Femur (tissue), 1 donor: Measurements from ENCODE around the gene FKBP2.
"Not testable (repeated sequence)": the region's sequence is repeated elsewhere in the genome, so short reads cannot be mapped to it uniquely, and the experiment has no call there.

Source experiments
- DNase-seq: peaks from one replicate; pipeline ENCODE4 v3.0.0-alpha.2; 2017

The FKBP2 gene

GRCh38 chr11:64234647-64235379 lies 6.1 kb upstream of the FKBP2 start:
- DNase-seq, result no peak

- DNase-seq, result no peak
These were observed 5.3 kb upstream of the FKBP2 start for GRCh38 chr11:64235437-64236161.

- DNase-seq, result no peak
These were observed 3.4 kb upstream of the FKBP2 start for GRCh38 chr11:64237484-64237951.

- no peak for DNase-seq
These were observed 2.8 kb upstream of the FKBP2 start for GRCh38 chr11:64238076-64238475.

GRCh38 chr11:64238999-64239398 lies 1.9 kb upstream of the FKBP2 start:
- DNase-seq, result no peak

- no peak for DNase-seq
These were observed 1.0 kb upstream of the FKBP2 start for GRCh38 chr11:64239662-64240434.

GRCh38 chr11:64241241-64241490 lies 271 bp downstream of the FKBP2 start:
- DNase-seq, result peak; percentile 100

GRCh38 chr11:64241491-64242374 lies 838 bp downstream of the FKBP2 start:
- peak; percentile 70 for DNase-seq

- no peak for DNase-seq
These were observed 2.5 kb downstream of the FKBP2 start for GRCh38 chr11:64243236-64243854.

GRCh38 chr11:64244107-64244506 lies 3.2 kb downstream of the FKBP2 start:
- DNase-seq, result no peak

- DNase-seq, result no peak
These were observed 4.1 kb downstream of the FKBP2 start for GRCh38 chr11:64244966-64245365.

GRCh38 chr11:64245401-64245796 lies 4.5 kb downstream of the FKBP2 start:
- DNase-seq, result peak; percentile 85

GRCh38 chr11:64245797-64246620 lies 5.1 kb downstream of the FKBP2 start:
- DNase-seq, result peak; percentile 81

GRCh38 chr11:64246621-64246870 lies 5.7 kb downstream of the FKBP2 start:
- not testable (repeated sequence) for DNase-seq

- peak; percentile 93 for DNase-seq
These were observed 6.2 kb downstream of the FKBP2 start, which contains the start of gene PPP1R14B for GRCh38 chr11:64246871-64247728. Gene PPP1R14B, minus strand, starts transcription at chr11:64246943. Its CDS starts 270 bp downstream, at chr11:64246673.

GRCh38 chr11:64247729-64248531 lies 7.0 kb downstream of the FKBP2 start:
- no peak for DNase-seq

GRCh38 chr11:64248578-64248977 lies 7.7 kb downstream of the FKBP2 start:
- no peak for DNase-seq

- no peak for DNase-seq
These were observed 8.1 kb downstream of the FKBP2 start for GRCh38 chr11:64249038-64249437.

- no peak for DNase-seq
These were observed 8.9 kb downstream of the FKBP2 start for GRCh38 chr11:64249563-64250414.
